ENCODE measurements around the gene CAPZB.

CAPZB gene

GRCh38 chr1:19324665-19324990 lies 160.7 kb downstream of the CAPZB start:
- no peak for DNase-seq

GRCh38 chr1:19323987-19324664 lies 161.2 kb downstream of the CAPZB start:
- DNase-seq = no peak

- no peak for DNase-seq
These were observed 162.9 kb downstream of the CAPZB start for GRCh38 chr1:19322481-19322880.

GRCh38 chr1:19321071-19321470 lies 164.3 kb downstream of the CAPZB start:
- DNase-seq = no peak

GRCh38 chr1:19319196-19319595 lies 166.1 kb downstream of the CAPZB start:
- DNase-seq = no peak

- no peak for DNase-seq
These were observed 168.0 kb downstream of the CAPZB start for GRCh38 chr1:19317126-19317910.

GRCh38 chr1:19315378-19316198 lies 169.8 kb downstream of the CAPZB start:
- no peak for DNase-seq

GRCh38 chr1:19313961-19314882 lies 171.1 kb downstream of the CAPZB start:
- DNase-seq = no peak

- DNase-seq = no peak
These were observed 171.7 kb downstream of the CAPZB start for GRCh38 chr1:19313636-19313959.

GRCh38 chr1:19312782-19313635 lies 172.3 kb downstream of the CAPZB start:
- no peak for DNase-seq

GRCh38 chr1:19311931-19312781 lies 173.2 kb downstream of the CAPZB start, which contains the start of the genes AKR7A2 and SLC66A1:
Gene AKR7A2, minus strand, starts transcription at chr1:19312144. Its CDS starts 20 bp downstream, at chr1:19312124.
Gene SLC66A1, plus strand, starts transcription at chr1:19312326. Its CDS starts 5,352 bp downstream, at chr1:19317678.
- DNase-seq = peak; percentile 97

GRCh38 chr1:19311503-19311930 lies 173.8 kb downstream of the CAPZB start:
- DNase-seq = peak; percentile 23

- peak; percentile 39 for DNase-seq
These were observed 174.4 kb downstream of the CAPZB start for GRCh38 chr1:19310720-19311502.

GRCh38 chr1:19310061-19310460 lies 175.3 kb downstream of the CAPZB start:
- DNase-seq = no peak

- no peak for DNase-seq
These were observed 176.1 kb downstream of the CAPZB start for GRCh38 chr1:19309123-19309813.

GRCh38 chr1:19308509-19308907 lies 176.8 kb downstream of the CAPZB start:
- DNase-seq = no peak

- DNase-seq = no peak
These were observed 177.4 kb downstream of the CAPZB start for GRCh38 chr1:19307794-19308508.

GRCh38 chr1:19306941-19307340 lies 178.4 kb downstream of the CAPZB start:
- DNase-seq = no peak
